ENCODE data around the gene UBALD1.
A peak's percentile ranks its signal among the peaks of the same experiment; 100 is the strongest.

UBALD1 gene
- total RNA-seq = 14.1 to 20.1 (median 17.6) reads per million in 3 donors

- no peaks in the 10 kb centered on the region for H3K27me3 ChIP-seq (replicated peaks; ENCODE audit: control insufficient read depth, insufficient read depth, low read length, poor library complexity, severe bottlenecking)
- peaks cover 3% of the 10 kb centered on the region for H3K36me3 ChIP-seq (ENCODE audit: control insufficient read depth, insufficient read depth, low read length)
- H3K9me3 ChIP-seq (ENCODE audit: control insufficient read depth, low read length) = no peaks in the 10 kb centered on the region
- H3K4me1 ChIP-seq (ENCODE audit: control insufficient read depth, insufficient read depth, low read length, poor library complexity, severe bottlenecking) = peaks cover 32% of the 10 kb centered on the region
- peak within 1 kb of the TSS; percentile 75 for H3K4me3 ChIP-seq (ENCODE audit: insufficient read depth, low read depth, low read length, poor library complexity, severe bottlenecking)
- H3K27ac ChIP-seq (ENCODE audit: insufficient read depth, low read length, poor library complexity, severe bottlenecking) = peak within 1 kb of the TSS; percentile 79
- peak; percentile 62 to 74 (median 66) for DNase-seq
These were observed at the start of gene UBALD1 for GRCh38 chr16:4614571-4615383. TSS of gene UBALD1 (minus strand) at chr16:4614888. CDS start at chr16:4614797, 91 bp downstream.

- H3K9me3 ChIP-seq (ENCODE audit: control insufficient read depth, low read length) = no peaks in the 10 kb centered on the region
- H3K4me3 ChIP-seq (ENCODE audit: insufficient read depth, low read depth, low read length, poor library complexity, severe bottlenecking) = no peak overlapping the region
- peak overlapping the region; percentile 59 for H3K27ac ChIP-seq (ENCODE audit: insufficient read depth, low read length, poor library complexity, severe bottlenecking)
- no peaks in the 10 kb centered on the region for H3K27me3 ChIP-seq (replicated peaks; ENCODE audit: control insufficient read depth, insufficient read depth, low read length, poor library complexity, severe bottlenecking)
- peaks cover 51% of the 10 kb centered on the region for H3K4me1 ChIP-seq (ENCODE audit: control insufficient read depth, insufficient read depth, low read length, poor library complexity, severe bottlenecking)
- no peak for DNase-seq
- H3K36me3 ChIP-seq (ENCODE audit: control insufficient read depth, insufficient read depth, low read length) = peaks cover 21% of the 10 kb centered on the region
These were observed 49.2 kb upstream of the UBALD1 start for GRCh38 chr16:4663777-4664465.

GRCh38 chr16:4663465-4663776 lies 48.7 kb upstream of the UBALD1 start:
- H3K4me1 ChIP-seq (ENCODE audit: control insufficient read depth, insufficient read depth, low read length, poor library complexity, severe bottlenecking) = peaks cover 51% of the 10 kb centered on the region
- no peaks in the 10 kb centered on the region for H3K9me3 ChIP-seq (ENCODE audit: control insufficient read depth, low read length)
- H3K27ac ChIP-seq (ENCODE audit: insufficient read depth, low read length, poor library complexity, severe bottlenecking) = peak overlapping the region; percentile 11
- H3K27me3 ChIP-seq (replicated peaks; ENCODE audit: control insufficient read depth, insufficient read depth, low read length, poor library complexity, severe bottlenecking) = no peaks in the 10 kb centered on the region
- no peak for DNase-seq
- H3K4me3 ChIP-seq (ENCODE audit: insufficient read depth, low read depth, low read length, poor library complexity, severe bottlenecking) = no peak overlapping the region
- peaks cover 16% of the 10 kb centered on the region for H3K36me3 ChIP-seq (ENCODE audit: control insufficient read depth, insufficient read depth, low read length)

- Histone ChIP-seq H3K36me3 (ENCODE audit: control insufficient read depth, insufficient read depth, low read length) (peaks cover 11% of the 10 kb centered on the region), H3K27me3 (replicated peaks; ENCODE audit: control insufficient read depth, insufficient read depth, low read length, poor library complexity, severe bottlenecking) (no peaks in the 10 kb centered on the region), H3K4me1 (ENCODE audit: control insufficient read depth, insufficient read depth, low read length, poor library complexity, severe bottlenecking) (peaks cover 51% of the 10 kb centered on the region), H3K4me3 (ENCODE audit: insufficient read depth, low read depth, low read length, poor library complexity, severe bottlenecking) (no peak overlapping the region), H3K27ac (ENCODE audit: insufficient read depth, low read length, poor library complexity, severe bottlenecking) (peak overlapping the region; percentile 53), H3K9me3 (ENCODE audit: control insufficient read depth, low read length) (no peaks in the 10 kb centered on the region)
- no peak for DNase-seq
These were observed 47.0 kb upstream of the UBALD1 start for GRCh38 chr16:4661661-4662060.

GRCh38 chr16:4660454-4661007 lies 45.8 kb upstream of the UBALD1 start:
- peak; percentile 23 to 60 (median 59) for DNase-seq
- peak overlapping the region; percentile 53 for H3K27ac ChIP-seq (ENCODE audit: insufficient read depth, low read length, poor library complexity, severe bottlenecking)
- H3K4me1 ChIP-seq (ENCODE audit: control insufficient read depth, insufficient read depth, low read length, poor library complexity, severe bottlenecking) = peaks cover 45% of the 10 kb centered on the region
- H3K4me3 ChIP-seq (ENCODE audit: insufficient read depth, low read depth, low read length, poor library complexity, severe bottlenecking) = no peak overlapping the region
- H3K36me3 ChIP-seq (ENCODE audit: control insufficient read depth, insufficient read depth, low read length) = peaks cover 14% of the 10 kb centered on the region
- H3K9me3 ChIP-seq (ENCODE audit: control insufficient read depth, low read length) = no peaks in the 10 kb centered on the region
- no peaks in the 10 kb centered on the region for H3K27me3 ChIP-seq (replicated peaks; ENCODE audit: control insufficient read depth, insufficient read depth, low read length, poor library complexity, severe bottlenecking)

- peaks cover 23% of the 10 kb centered on the region for H3K36me3 ChIP-seq (ENCODE audit: control insufficient read depth, insufficient read depth, low read length)
- peaks cover 36% of the 10 kb centered on the region for H3K4me1 ChIP-seq (ENCODE audit: control insufficient read depth, insufficient read depth, low read length, poor library complexity, severe bottlenecking)
- H3K4me3 ChIP-seq (ENCODE audit: insufficient read depth, low read depth, low read length, poor library complexity, severe bottlenecking) = no peak overlapping the region
- peak overlapping the region; percentile 53 for H3K27ac ChIP-seq (ENCODE audit: insufficient read depth, low read length, poor library complexity, severe bottlenecking)
- no peaks in the 10 kb centered on the region for H3K9me3 ChIP-seq (ENCODE audit: control insufficient read depth, low read length)
- H3K27me3 ChIP-seq (replicated peaks; ENCODE audit: control insufficient read depth, insufficient read depth, low read length, poor library complexity, severe bottlenecking) = no peaks in the 10 kb centered on the region
- DNase-seq = no peak
These were observed 45.0 kb upstream of the UBALD1 start for GRCh38 chr16:4659363-4660353.

- Histone ChIP-seq H3K27ac (ENCODE audit: insufficient read depth, low read length, poor library complexity, severe bottlenecking) (no peak overlapping the region), H3K9me3 (ENCODE audit: control insufficient read depth, low read length) (no peaks in the 10 kb centered on the region), H3K36me3 (ENCODE audit: control insufficient read depth, insufficient read depth, low read length) (peaks cover 46% of the 10 kb centered on the region), H3K4me1 (ENCODE audit: control insufficient read depth, insufficient read depth, low read length, poor library complexity, severe bottlenecking) (peaks cover 21% of the 10 kb centered on the region), H3K27me3 (replicated peaks; ENCODE audit: control insufficient read depth, insufficient read depth, low read length, poor library complexity, severe bottlenecking) (no peaks in the 10 kb centered on the region), H3K4me3 (ENCODE audit: insufficient read depth, low read depth, low read length, poor library complexity, severe bottlenecking) (no peak overlapping the region)
- DNase-seq = no peak
These were observed 42.3 kb upstream of the UBALD1 start for GRCh38 chr16:4656695-4657686.

GRCh38 chr16:4656221-4656620 lies 41.5 kb upstream of the UBALD1 start:
- peaks cover 50% of the 10 kb centered on the region for H3K36me3 ChIP-seq (ENCODE audit: control insufficient read depth, insufficient read depth, low read length)

More at GRCh38 chr16:4656221-4656620, 41.5 kb upstream of the UBALD1 start:
- Histone ChIP-seq H3K9me3 (ENCODE audit: control insufficient read depth, low read length) (no peaks in the 10 kb centered on the region), H3K27me3 (replicated peaks; ENCODE audit: control insufficient read depth, insufficient read depth, low read length, poor library complexity, severe bottlenecking) (no peaks in the 10 kb centered on the region), H3K27ac (ENCODE audit: insufficient read depth, low read length, poor library complexity, severe bottlenecking) (no peak overlapping the region), H3K4me3 (ENCODE audit: insufficient read depth, low read depth, low read length, poor library complexity, severe bottlenecking) (no peak overlapping the region), H3K4me1 (ENCODE audit: control insufficient read depth, insufficient read depth, low read length, poor library complexity, severe bottlenecking) (peaks cover 20% of the 10 kb centered on the region)
- no peak for DNase-seq

All from effector memory CD4-positive, alpha-beta T cell (primary cell).